HG02870 (cell line): ENCODE data around the gene FAM120AOS.

ENCODE experiments used
- ATAC-seq: cut with Tn5 transposase; IDR thresholded peaks from one replicate; pipeline ENCODE4 v1.9.1; 2021; ENCODE audit warnings: mild to moderate bottlenecking, moderate library complexity; ENCODE audit not compliant: unreplicated experiment

FAM120AOS gene

DNA sequence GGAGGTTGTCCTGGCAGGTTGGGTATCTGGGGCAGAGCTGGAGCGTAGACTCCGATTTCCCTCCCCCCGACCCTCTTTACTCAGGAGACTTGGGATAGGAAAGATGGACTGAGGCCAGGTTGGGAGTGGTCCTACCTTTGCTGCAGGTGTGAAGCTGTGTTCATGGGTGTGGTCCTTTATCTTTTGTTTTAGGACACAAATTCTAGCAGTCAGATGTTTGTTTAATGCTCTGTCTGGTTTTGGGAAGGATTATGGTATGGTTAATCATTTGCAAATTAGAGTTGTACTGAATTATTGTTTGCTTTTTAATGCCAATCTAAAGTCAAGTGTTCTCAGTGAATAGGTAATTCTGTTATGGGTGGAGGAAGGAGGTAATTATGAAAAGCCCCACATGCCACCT, 14.1 kb upstream of the FAM120AOS start:
- ATAC-seq, result no peak

DNA sequence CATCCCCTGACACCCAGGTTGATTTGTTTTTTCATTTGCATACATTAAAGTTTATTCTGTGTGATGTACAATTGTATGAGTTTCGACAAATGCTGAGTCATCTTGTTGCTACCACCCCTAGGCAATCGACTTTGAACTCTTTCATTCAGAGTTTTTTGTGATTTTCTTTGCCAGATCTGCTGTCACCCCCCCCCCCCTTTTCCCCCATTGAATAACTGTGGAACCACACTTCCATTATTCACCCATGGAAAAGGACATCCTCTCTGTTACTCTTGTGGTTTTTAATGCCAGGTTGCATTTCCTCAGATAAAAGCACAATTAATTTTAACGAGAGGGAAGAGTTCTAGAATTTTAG, 13.7 kb upstream of the FAM120AOS start:
- no peak for ATAC-seq

GRCh38 chr9:93466416-93467061, 13.2 kb upstream of the FAM120AOS start:
- no peak for ATAC-seq

GRCh38 chr9:93465855-93466254, 12.5 kb upstream of the FAM120AOS start:
- ATAC-seq, result no peak

- ATAC-seq, result no peak
Measured at GRCh38 chr9:93464876-93465275, 11.5 kb upstream of the FAM120AOS start.

DNA sequence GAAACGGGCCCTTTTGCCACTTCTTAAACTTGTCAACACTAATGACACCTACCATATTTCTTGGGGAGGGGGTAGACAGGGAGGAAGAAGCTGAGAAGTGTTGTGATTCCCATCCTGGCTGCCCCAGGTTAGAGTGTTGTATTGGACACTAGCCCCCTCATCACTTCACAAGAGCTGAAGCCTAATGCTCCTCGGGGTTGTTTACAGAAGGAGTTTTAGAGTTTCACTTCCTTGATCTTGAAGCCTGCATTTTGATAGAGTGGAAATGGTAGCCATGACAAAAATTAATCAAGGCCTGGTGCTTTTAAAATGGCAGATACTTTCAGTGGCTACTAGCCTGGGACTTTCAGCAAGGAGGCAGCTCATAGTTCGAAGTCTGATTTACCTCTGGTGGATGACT, 11.0 kb upstream of the FAM120AOS start:
- no peak for ATAC-seq

- ATAC-seq, result no peak
Measured at GRCh38 chr9:93463638-93464248, 10.4 kb upstream of the FAM120AOS start.

- ATAC-seq, result no peak
Measured at GRCh38 chr9:93461821-93462220, 8.4 kb upstream of the FAM120AOS start.

DNA sequence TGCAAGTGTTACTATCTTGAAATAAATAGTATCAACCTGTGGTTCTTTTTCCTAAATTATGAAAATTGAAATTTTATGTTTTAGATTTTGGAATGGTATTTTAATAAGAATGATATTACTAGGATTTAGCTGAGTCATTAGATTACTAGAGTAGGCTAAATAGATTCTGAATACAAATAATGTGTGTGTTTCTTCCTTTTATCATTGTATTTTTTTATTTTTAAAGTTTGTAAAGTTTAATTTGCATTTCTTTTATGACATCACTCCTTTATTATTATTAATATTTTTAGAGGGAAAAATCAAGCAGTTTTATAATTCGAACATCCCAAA, 8.0 kb upstream of the FAM120AOS start:
- no peak for ATAC-seq

DNA sequence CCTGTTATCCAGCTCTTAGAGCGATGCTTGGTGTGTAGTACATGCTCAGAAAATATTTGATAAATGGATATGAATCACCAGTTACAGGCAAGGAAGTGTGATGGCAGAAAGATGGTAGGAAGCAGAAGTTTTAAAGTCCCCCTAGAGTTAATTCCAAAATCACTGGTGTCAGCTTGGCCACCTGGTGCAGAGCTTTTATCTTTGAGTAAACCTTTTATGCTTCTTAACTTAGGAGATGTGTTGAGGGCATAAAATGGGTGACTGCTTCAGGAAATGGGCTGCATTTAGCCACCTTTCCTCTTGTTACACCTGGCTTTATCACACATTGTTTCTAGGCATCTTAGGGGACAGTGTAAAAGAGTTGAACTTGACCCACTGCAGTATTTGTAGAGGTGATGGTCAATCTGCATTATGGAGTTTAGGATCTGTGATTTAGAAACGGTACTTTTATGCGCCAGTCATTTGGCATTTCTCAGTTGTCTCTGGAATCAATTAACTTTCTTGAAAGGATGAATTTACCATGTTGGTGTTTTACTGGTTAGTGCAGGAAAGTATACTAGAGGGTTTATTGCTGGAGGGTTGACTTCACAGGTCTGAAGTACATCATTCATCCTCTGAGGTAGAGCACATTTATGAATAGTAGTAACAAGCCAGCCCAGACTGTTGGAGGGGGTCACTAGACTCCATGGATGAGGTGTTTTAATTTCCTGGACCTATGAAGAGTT, 7.5 kb upstream of the FAM120AOS start:
- ATAC-seq, result no peak

GRCh38 chr9:93459432-93459847, 6.1 kb upstream of the FAM120AOS start:
- no peak for ATAC-seq

DNA sequence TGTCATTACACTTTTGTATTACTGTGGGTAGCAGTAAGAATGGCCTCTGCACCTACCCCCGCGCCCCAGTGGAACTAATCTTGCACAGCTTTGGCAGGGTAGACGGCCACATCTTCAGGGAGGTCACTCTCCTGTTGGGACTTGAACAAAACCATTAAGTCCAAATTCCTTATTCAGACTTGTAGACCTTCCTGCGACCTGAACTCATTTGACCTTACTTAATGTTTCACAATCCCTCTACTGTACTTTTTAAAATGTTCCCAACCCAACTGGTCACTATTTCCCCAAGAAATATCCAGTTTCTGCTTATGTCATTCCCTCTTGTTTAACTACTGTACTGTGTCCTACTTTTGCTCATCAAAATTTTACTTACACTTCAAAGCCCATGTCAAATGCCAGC, 5.3 kb upstream of the FAM120AOS start:
- no peak for ATAC-seq

DNA sequence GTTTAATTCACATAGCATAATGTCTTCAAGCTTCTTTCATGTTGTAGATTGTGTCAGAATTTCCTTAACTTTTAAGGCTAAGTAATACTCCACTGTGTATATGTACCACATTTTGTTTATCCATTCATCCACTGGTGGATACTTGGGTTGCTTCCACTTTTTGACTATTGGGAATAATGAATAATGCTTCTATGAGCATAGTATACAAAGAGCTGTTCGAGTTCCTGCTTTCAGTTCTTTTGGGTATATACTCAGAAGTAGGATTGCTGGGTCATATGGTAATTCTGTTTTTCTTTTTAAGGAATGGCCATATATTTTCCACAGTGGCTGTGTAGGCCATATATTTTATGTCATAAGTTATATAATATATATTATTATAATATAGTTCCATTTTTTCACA, 3.6 kb upstream of the FAM120AOS start:
- ATAC-seq, result no peak

DNA sequence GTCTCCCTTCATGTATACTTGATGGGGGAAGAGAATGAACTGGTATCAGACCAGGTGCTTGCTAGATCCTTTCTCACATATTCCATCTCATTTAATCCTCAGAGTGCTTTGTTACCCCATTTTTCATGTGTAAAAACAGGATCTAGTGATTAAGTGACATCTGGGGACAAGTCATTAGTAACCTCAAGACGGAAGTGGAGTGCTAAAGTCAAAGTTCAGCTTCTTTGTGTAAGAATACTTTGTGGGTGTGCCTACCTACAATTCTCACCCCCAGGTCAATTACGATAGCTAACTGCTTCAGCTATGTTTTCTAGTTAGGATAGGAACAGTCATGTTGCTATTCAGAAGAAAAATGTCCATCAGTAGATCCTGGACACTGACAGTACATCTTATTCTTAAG, 3.1 kb upstream of the FAM120AOS start:
- ATAC-seq, result no peak

DNA sequence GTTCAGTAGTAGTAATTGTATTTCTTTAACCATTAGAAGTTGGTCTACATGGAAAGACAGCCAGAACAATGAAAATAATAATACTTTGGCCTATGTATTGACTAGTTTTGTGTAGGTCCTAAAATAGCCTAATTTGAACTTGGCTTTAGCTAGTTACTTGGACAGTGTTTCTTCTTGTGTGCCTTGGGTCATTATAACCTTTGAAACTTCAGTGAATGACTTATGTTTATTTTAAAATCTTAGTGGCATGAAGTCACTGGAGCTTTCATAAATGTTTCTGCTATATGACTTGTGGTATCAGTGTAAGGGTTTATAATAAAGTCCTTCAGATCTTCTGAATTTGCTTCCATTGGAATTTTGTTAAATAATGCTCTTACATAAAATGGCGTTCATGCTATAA, 2.6 kb upstream of the FAM120AOS start:
- no peak for ATAC-seq

GRCh38 chr9:93452710-93453046, 703 bp downstream of the FAM120AOS start:
- ATAC-seq, result no peak

DNA sequence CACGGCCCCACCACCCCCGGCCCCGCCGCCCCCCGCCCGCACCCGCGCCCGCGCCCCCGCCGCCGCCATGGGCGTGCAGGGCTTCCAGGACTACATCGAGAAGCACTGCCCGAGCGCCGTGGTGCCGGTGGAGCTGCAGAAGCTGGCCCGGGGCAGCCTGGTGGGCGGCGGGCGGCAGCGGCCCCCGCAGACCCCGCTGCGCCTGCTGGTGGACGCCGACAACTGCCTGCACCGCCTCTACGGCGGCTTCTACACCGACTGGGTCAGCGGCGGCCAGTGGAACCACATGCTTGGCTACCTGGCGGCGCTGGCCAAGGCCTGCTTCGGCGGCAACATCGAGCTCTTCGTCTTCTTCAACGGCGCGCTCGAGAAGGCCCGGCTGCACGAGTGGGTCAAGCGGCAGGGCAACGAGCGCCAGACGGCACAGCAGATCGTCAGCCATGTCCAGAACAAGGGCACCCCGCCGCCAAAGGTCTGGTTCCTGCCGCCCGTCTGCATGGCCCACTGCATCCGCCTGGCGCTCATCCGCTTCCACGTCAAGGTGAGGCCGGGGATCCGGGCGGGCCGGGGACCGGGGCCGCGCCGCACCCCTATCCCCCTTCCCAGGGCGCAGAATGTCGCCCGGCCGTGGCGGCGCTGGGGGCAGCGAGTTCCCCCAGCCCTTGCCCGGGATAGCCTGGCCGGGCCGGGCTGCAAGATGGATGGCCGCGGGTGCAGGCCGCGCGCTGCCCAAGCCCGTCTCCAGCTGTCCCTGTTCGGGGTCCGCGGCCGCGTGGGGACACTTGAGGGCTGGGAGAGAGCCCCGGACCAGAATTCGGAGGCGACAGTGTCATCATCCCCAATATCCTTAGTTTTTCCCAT, 1.3 kb downstream of the FAM120AOS start:
- peak; percentile 5 for ATAC-seq

DNA sequence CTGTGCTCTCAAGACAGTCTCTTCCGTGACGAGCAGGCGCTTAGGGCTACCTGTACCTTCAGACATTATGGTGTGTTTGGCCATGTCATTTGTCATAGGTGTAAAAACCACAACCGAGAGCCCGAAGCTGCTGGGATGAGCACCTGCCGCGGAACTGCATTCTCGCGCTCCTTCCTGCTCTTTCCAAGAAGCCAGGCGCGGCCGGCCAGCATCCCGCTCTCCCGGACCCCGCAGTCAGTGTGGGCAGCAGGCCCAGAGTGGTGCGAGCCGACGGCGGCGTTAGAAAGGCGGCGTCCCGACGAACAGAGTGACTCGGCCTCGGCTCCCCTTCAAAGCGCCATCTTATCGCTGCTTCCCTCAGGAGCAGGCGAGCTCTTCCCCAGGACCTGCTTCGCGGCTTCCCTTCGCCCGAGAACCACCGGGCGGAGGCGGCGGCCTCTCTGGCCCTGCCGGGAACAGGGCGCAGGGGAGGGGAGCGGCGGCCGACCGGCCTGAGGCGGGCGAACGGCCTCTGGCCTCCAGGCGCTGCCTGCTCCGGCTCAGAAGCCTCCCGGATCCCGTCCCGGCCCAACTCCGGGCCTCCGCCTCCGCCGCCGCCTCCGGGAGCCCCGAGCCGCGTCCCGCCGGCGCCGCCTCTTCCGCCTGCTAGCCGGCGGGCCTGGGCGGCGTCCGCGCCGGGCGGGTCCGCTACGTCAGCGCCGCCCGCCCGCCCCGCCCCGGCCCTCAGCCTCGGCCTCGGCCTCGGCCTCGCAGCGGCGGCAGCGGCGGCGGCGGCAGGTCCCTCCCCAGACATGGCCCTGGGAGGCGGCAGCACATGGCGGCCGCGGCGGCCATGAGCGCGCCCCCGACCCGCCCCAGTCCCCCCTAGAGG, 2.2 kb downstream of the FAM120AOS start, which contains the start of gene FAM120A:
Gene FAM120A (plus strand): TSS at position 741 of the 871 bp plus-strand sequence. CDS start 231 bp downstream, outside the sequence.
- ATAC-seq, result peak; percentile 50

DNA sequence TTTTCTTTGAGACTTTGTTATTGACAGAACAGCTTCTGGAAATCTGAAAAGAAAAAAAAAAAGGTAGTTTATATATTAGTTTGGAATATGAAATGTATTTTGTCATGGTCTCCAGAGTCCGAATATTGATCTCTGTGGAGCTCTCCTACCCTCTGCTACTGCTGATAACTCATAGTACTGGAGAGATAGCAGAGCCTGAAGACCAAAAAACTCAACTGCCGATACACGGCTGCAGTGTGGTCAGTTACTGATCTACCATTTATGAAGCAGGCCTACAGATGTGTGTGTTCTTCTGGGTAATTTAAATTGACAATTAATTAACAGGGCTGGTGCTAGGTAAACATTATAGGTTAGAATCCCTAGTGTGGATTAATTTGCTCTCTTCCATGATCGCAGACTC, 5.7 kb downstream of the FAM120AOS start:
- no peak for ATAC-seq

- ATAC-seq, result no peak
Measured at GRCh38 chr9:93446073-93446472, 7.3 kb downstream of the FAM120AOS start.
